Measurements from ENCODE around the gene OSBPL10. TPM values are rescaled to one million over a fixed set of nuclear protein-coding genes. Genes with fewer than 3 reads are reported as not detected.

The OSBPL10 gene
- total and polyA plus RNA-seq, 4 experiments from 2014 or later, result 0.95 TPM; not detected in 3

DNA sequence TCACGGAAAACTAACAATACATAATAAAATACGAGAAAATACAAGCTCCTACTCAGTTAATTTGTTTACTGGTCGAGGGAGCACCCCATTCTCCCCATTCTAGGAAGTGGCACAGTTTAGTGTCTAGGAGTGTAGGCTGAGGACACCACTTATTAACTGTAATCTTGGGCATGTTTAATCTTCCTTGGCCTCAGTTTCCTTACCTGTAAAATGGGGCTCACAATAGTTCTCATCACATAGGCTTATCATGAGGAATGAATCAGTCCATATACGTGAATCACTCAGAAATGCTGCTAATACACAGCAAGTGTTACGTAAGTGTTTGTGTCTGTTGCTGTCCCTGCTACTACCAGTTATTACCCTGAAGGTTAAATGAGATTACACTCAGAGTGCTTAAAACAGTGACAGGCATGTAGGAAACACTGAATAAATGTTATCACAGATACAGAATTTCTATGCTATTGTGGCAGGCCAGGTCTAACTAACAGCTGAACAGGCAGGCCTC is 210.2 kb downstream of the OSBPL10 start:
- Mint-ChIP-seq H3K4me1 (peaks cover 0 to 2% (median 0%) of the 10 kb centered on the region in 4 donors), H3K36me3 (no peaks in the 10 kb centered on the region), H3K27me3 (peaks cover 1 to 2% of the 10 kb centered on the region in 2 donors), H3K27ac (no peak overlapping the region), H3K4me3 (no peak overlapping the region), H3K9me3 (no peaks in the 10 kb centered on the region)
- ChIA-PET CTCF (ENCODE audit: partially characterized antibody) (interaction anchor here (3.0 kb wide), 1 partner anchor 1001 kb away, joined by 39 read pairs; no protein-coding TSS in a partner anchor), POLR2A (ENCODE audit: partially characterized antibody) (no interaction called here)
- no peaks in the 10 kb centered on the region for H3K27me3 ChIP-seq (ENCODE audit: insufficient read depth, low read length)
- intact Hi-C loops (cut with micrococcal nuclease), result no loop called here
- H3K36me3 ChIP-seq (ENCODE audit: insufficient read depth, low read length), result no peaks in the 10 kb centered on the region
- H3K4me1 ChIP-seq (ENCODE audit: insufficient read depth, low read length), result no peaks in the 10 kb centered on the region
- DNase-seq, result no peak
- H3K27ac ChIP-seq (ENCODE audit: low read depth, low read length), result no peak overlapping the region
- H3K4me3 ChIP-seq (ENCODE audit: low read length in 2 of 2), result no peak overlapping the region
- no peaks in the 10 kb centered on the region for H3K9me3 ChIP-seq (ENCODE audit: control insufficient read depth in 1 of 2, low read length in 2 of 2)

DNA sequence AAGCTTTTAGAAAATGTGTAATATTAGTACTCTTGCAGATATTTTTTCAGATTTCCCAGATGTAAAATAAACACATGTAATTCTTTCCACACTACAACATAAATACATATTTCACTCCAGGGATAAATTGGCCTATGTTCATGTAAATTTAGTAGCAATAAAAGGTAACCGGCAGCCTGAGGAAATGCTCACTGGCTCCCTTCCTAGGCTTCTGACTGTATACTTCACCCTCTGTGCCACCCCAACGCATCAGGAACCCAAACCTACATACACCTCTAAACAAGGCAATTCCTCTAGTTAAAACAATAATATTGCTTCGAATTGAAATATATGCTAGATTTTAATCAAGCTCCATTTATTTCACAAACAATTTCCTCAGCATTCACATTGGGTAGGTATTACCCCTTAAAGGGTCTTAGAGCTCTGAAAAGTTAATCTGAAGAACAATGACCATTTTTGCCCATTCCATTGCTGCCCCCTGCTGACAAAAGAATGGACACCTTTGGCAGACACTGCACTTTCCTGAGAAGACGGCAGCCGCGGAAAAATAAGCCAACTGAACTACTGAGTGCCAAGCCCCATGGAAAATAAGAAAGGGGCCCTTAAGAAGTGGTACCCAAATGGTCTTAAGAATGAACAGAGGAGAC is 212.5 kb downstream of the OSBPL10 start:
- Histone ChIP-seq H3K36me3 (ENCODE audit: insufficient read depth, low read length) (no peaks in the 10 kb centered on the region), H3K27me3 (ENCODE audit: insufficient read depth, low read length) (no peaks in the 10 kb centered on the region), H3K9me3 (ENCODE audit: control insufficient read depth in 1 of 2, low read length in 2 of 2) (no peaks in the 10 kb centered on the region), H3K4me3 (ENCODE audit: low read length in 2 of 2) (no peak overlapping the region), H3K4me1 (ENCODE audit: insufficient read depth, low read length) (no peaks in the 10 kb centered on the region), H3K27ac (ENCODE audit: low read depth, low read length) (no peak overlapping the region)
- ChIA-PET POLR2A (ENCODE audit: partially characterized antibody) (no interaction called here), CTCF (ENCODE audit: partially characterized antibody) (interaction anchor here (0.7 to 3.0 kb wide), 10 partner anchors 13 to 1031 kb away, joined by 3 to 39 read pairs (median 4); partner anchors contain the start of gene STT3B)
- Mint-ChIP-seq H3K4me3 (peak overlapping the region in 1 of 8 donors; percentile 49), H3K9me3 (no peaks in the 10 kb centered on the region), H3K27me3 (peaks cover 0 to 1% of the 10 kb centered on the region in 2 donors), H3K4me1 (peaks cover 0 to 2% (median under 1%) of the 10 kb centered on the region in 4 donors), H3K36me3 (no peaks in the 10 kb centered on the region), H3K27ac (no peak overlapping the region)
- DNase-seq, result peak in 4 of 5 donors; percentile 31 to 43 (median 38)
- intact Hi-C loops (cut with micrococcal nuclease), result loop anchor here (1.0 to 2.0 kb wide), 4 partner anchors 218 to 1726 kb away; no protein-coding TSS in a partner anchor

DNA sequence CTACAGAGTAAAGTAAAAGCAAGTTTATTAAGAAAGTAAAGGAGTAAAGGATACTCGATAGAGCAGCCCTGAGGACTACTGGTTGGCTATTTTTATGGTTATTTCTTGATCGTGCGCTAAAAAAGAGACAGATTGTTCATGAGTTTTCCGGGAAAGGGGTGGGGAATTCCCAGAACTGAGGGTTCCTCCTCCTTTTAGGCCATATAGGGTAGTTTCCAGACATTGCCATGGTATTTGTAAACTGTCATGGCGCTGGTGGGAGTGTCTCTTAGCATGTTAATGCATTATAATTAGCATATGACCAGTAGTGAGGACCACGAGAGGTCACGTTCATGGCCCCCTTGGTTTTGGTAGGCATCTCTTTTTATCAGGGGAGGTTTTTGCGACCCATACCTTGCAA is 213.1 kb downstream of the OSBPL10 start:
- Mint-ChIP-seq H3K4me1 (peaks cover 0 to 2% (median under 1%) of the 10 kb centered on the region in 4 donors), H3K4me3 (no peak overlapping the region), H3K36me3 (no peaks in the 10 kb centered on the region), H3K9me3 (no peaks in the 10 kb centered on the region), H3K27me3 (peaks cover 0 to 1% of the 10 kb centered on the region in 2 donors), H3K27ac (no peak overlapping the region)
- no peaks in the 10 kb centered on the region for H3K27me3 ChIP-seq (ENCODE audit: insufficient read depth, low read length)
- DNase-seq, result no peak
- no peak overlapping the region for H3K4me3 ChIP-seq (ENCODE audit: low read length in 2 of 2)
- no peak overlapping the region for H3K27ac ChIP-seq (ENCODE audit: low read depth, low read length)
- H3K4me1 ChIP-seq (ENCODE audit: insufficient read depth, low read length), result no peaks in the 10 kb centered on the region
- POLR2A ChIA-PET (ENCODE audit: partially characterized antibody), result no interaction called here
- CTCF ChIA-PET (ENCODE audit: partially characterized antibody), result interaction anchor here (1.0 to 3.0 kb wide), 3 partner anchors 680 to 998 kb away, joined by 3 to 39 read pairs (median 4); no protein-coding TSS in a partner anchor
- no peaks in the 10 kb centered on the region for H3K36me3 ChIP-seq (ENCODE audit: insufficient read depth, low read length)
- intact Hi-C loops (cut with micrococcal nuclease), result loop anchor here (1.0 to 2.0 kb wide), 4 partner anchors 218 to 1725 kb away; no protein-coding TSS in a partner anchor
- no peaks in the 10 kb centered on the region for H3K9me3 ChIP-seq (ENCODE audit: control insufficient read depth in 1 of 2, low read length in 2 of 2)

DNA sequence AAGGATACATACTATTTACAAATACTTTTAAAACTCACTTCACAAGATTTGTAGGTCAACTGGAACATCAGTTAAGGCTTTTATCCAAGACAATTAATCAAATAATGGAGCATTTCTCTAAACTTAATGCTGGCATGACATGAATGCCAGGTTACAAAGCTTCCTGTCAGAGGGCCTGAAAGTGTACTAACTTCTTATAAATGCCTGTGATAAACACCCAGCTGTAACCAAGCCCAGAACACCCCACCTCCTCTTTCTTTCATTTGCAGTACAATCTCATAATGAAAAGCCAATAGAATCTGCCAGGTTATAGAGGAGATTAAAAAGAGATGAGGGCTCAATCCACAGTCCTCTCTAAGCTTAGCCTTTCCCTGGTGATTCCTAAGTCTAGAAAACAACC is 214.4 kb downstream of the OSBPL10 start:
- Histone ChIP-seq H3K4me1 (ENCODE audit: insufficient read depth, low read length) (no peaks in the 10 kb centered on the region), H3K36me3 (ENCODE audit: insufficient read depth, low read length) (no peaks in the 10 kb centered on the region), H3K4me3 (ENCODE audit: low read length in 2 of 2) (no peak overlapping the region), H3K9me3 (ENCODE audit: control insufficient read depth in 1 of 2, low read length in 2 of 2) (no peaks in the 10 kb centered on the region), H3K27me3 (ENCODE audit: insufficient read depth, low read length) (no peaks in the 10 kb centered on the region), H3K27ac (ENCODE audit: low read depth, low read length) (no peak overlapping the region)
- POLR2A ChIA-PET (ENCODE audit: partially characterized antibody), result no interaction called here
- DNase-seq, result no peak
- H3K4me3 Mint-ChIP-seq, result no peak overlapping the region
- CTCF ChIA-PET (ENCODE audit: partially characterized antibody), result interaction anchor here (0.7 to 1.7 kb wide), 7 partner anchors 8 to 1002 kb away, joined by 3 to 12 read pairs (median 3); no protein-coding TSS in a partner anchor
- H3K27ac Mint-ChIP-seq, result no peak overlapping the region
- no peaks in the 10 kb centered on the region for H3K36me3 Mint-ChIP-seq
- H3K4me1 Mint-ChIP-seq, result peaks cover 0 to 4% (median under 1%) of the 10 kb centered on the region in 4 donors
- H3K9me3 Mint-ChIP-seq, result no peaks in the 10 kb centered on the region
- H3K27me3 Mint-ChIP-seq, result peaks cover 0 to 1% of the 10 kb centered on the region in 2 donors
- intact Hi-C loops (cut with micrococcal nuclease), result no loop called here

DNA sequence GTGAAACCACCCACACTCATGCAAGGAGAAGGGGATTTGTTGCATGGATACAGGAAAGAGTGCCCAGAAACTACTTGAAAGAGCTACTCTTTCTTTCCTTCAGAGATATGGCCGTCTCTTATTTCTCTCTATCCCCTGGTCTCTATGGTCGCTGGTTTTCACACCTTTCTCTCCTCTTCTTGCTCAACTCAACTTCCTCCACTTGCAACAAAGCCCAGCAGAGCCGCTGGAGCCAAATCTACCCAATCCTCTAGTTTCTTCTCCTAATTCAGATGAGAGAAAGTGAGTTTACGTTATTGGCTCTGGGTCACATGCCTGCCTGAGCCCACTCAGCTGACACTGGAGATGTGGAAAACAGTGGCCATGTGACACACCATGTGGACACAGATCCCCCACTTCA is 215.2 kb downstream of the OSBPL10 start:
- intact Hi-C loops (cut with micrococcal nuclease), result no loop called here
- no peaks in the 10 kb centered on the region for H3K4me1 ChIP-seq (ENCODE audit: insufficient read depth, low read length)
- H3K4me1 Mint-ChIP-seq, result peaks cover 0 to 4% (median under 1%) of the 10 kb centered on the region in 4 donors
- no peak for DNase-seq
- no peaks in the 10 kb centered on the region for H3K9me3 Mint-ChIP-seq
- no peak overlapping the region for H3K4me3 Mint-ChIP-seq
- ChIA-PET POLR2A (ENCODE audit: partially characterized antibody) (no interaction called here), CTCF (ENCODE audit: partially characterized antibody) (interaction anchor here (0.7 to 1.7 kb wide), 6 partner anchors 9 to 1001 kb away, joined by 3 to 12 read pairs (median 3); no protein-coding TSS in a partner anchor)
- H3K36me3 Mint-ChIP-seq, result no peaks in the 10 kb centered on the region
- H3K27me3 ChIP-seq (ENCODE audit: insufficient read depth, low read length), result no peaks in the 10 kb centered on the region
- H3K4me3 ChIP-seq (ENCODE audit: low read length in 2 of 2), result no peak overlapping the region
- H3K27ac Mint-ChIP-seq, result no peak overlapping the region
- H3K27ac ChIP-seq (ENCODE audit: low read depth, low read length), result no peak overlapping the region
- H3K36me3 ChIP-seq (ENCODE audit: insufficient read depth, low read length), result no peaks in the 10 kb centered on the region
- peaks cover 0 to 1% of the 10 kb centered on the region in 2 donors for H3K27me3 Mint-ChIP-seq
- H3K9me3 ChIP-seq (ENCODE audit: control insufficient read depth in 1 of 2, low read length in 2 of 2), result no peaks in the 10 kb centered on the region

DNA sequence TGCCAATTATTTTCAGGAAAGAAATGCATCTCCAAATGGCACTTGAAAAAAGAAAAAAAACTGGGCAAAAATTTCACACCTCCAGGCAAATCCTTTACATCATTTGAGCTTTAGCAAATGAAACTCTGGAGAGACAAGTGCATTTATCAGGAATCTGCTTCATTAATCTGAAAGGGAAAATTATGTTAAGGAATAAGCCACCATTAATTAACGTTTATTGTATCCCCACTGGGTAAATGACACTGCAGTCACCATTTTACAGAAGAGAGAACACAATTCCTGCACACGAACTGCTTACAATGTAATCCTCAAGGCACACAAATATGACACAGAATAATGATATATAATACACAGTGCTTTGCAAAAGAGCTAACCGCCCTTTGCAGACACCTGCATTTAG is 217.3 kb downstream of the OSBPL10 start:
- Mint-ChIP-seq H3K4me3 (no peak overlapping the region), H3K9me3 (no peaks in the 10 kb centered on the region), H3K36me3 (no peaks in the 10 kb centered on the region), H3K27me3 (peaks cover 0 to 2% of the 10 kb centered on the region in 2 donors), H3K4me1 (peaks cover 0 to 4% (median 0%) of the 10 kb centered on the region in 4 donors), H3K27ac (no peak overlapping the region)
- H3K27ac ChIP-seq (ENCODE audit: low read depth, low read length), result no peak overlapping the region
- no peaks in the 10 kb centered on the region for H3K9me3 ChIP-seq (ENCODE audit: control insufficient read depth in 1 of 2, low read length in 2 of 2)
- ChIA-PET POLR2A (ENCODE audit: partially characterized antibody) (no interaction called here), CTCF (ENCODE audit: partially characterized antibody) (no interaction called here)
- intact Hi-C loops (cut with micrococcal nuclease), result no loop called here
- H3K4me3 ChIP-seq (ENCODE audit: low read length in 2 of 2), result no peak overlapping the region
- no peak for DNase-seq
- H3K36me3 ChIP-seq (ENCODE audit: insufficient read depth, low read length), result no peaks in the 10 kb centered on the region
- no peaks in the 10 kb centered on the region for H3K4me1 ChIP-seq (ENCODE audit: insufficient read depth, low read length)
- H3K27me3 ChIP-seq (ENCODE audit: insufficient read depth, low read length), result no peaks in the 10 kb centered on the region

DNA sequence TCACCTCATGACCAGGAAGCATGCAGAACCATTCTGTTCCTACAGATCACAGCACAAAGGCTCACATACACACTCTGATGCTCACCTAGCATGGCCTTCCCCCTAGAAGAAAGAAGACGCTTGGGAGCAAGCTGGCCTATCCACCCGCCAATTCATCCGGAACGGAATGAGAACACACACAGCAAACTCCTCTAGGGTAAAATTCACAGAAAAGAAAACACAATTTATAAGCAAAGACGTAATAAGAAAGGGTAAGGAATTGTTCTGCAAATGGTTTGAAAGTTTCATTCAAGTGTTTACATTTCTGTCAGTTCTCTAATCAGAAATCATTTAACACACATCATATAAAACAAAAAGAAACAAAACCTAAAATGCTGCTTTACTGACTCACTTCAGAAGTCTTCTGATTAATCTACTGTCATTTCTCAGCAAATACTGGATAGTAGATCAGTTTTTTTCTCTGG is 218.1 kb downstream of the OSBPL10 start:
- Histone ChIP-seq H3K4me3 (ENCODE audit: low read length in 2 of 2) (no peak overlapping the region), H3K27ac (ENCODE audit: low read depth, low read length) (no peak overlapping the region), H3K9me3 (ENCODE audit: control insufficient read depth in 1 of 2, low read length in 2 of 2) (no peaks in the 10 kb centered on the region), H3K36me3 (ENCODE audit: insufficient read depth, low read length) (no peaks in the 10 kb centered on the region), H3K4me1 (ENCODE audit: insufficient read depth, low read length) (no peaks in the 10 kb centered on the region), H3K27me3 (ENCODE audit: insufficient read depth, low read length) (no peaks in the 10 kb centered on the region)
- ChIA-PET CTCF (ENCODE audit: partially characterized antibody) (interaction anchor here (1.1 kb wide), 1 partner anchor 880 kb away, joined by 3 read pairs; no protein-coding TSS in a partner anchor), POLR2A (ENCODE audit: partially characterized antibody) (interaction anchor here (0.7 kb wide), 1 partner anchor 12 kb away, joined by 3 read pairs; no protein-coding TSS in a partner anchor)
- peaks cover 0 to 4% (median 0%) of the 10 kb centered on the region in 4 donors for H3K4me1 Mint-ChIP-seq
- no peak overlapping the region for H3K4me3 Mint-ChIP-seq
- H3K27ac Mint-ChIP-seq, result peak overlapping the region in 1 of 7 donors; percentile 48
- intact Hi-C loops (cut with micrococcal nuclease), result no loop called here
- H3K9me3 Mint-ChIP-seq, result no peaks in the 10 kb centered on the region
- peaks cover 0 to 3% of the 10 kb centered on the region in 2 donors for H3K27me3 Mint-ChIP-seq
- DNase-seq, result no peak
- no peaks in the 10 kb centered on the region for H3K36me3 Mint-ChIP-seq
